Osteocyte (in vitro differentiated cells): ENCODE measurements around the gene SRGAP2. TPM values are rescaled to one million over a fixed set of nuclear protein-coding genes. Genes with fewer than 3 reads are reported as not detected.
"Not testable (repeated sequence)": the region's sequence is repeated elsewhere in the genome, so short reads cannot be mapped to it uniquely, and the experiment has no call there.

Experiments used
- DNase-seq: peaks from one replicate; pipeline ENCODE4 v3.0.0; 2021; ENCODE audit warnings: mixed read lengths; ENCODE audit not compliant: unreplicated experiment; ENCODE audit errors: extremely low spot score
- H3K27ac Mint-ChIP-seq: one replicate; pipeline ENCODE4 v1.8.0; 2021; ENCODE audit warnings: mild to moderate bottlenecking, mixed read lengths; ENCODE audit not compliant: unreplicated experiment
- H3K27me3 Mint-ChIP-seq: one replicate; pipeline ENCODE4 v1.8.0; 2021; ENCODE audit warnings: mixed read lengths; ENCODE audit not compliant: unreplicated experiment
- H3K36me3 Mint-ChIP-seq: one replicate; pipeline ENCODE4 v1.8.0; 2021; ENCODE audit warnings: mixed read lengths; ENCODE audit not compliant: unreplicated experiment
- H3K4me1 Mint-ChIP-seq: one replicate; pipeline ENCODE4 v1.8.0; 2021; ENCODE audit warnings: mixed read lengths; ENCODE audit not compliant: unreplicated experiment
- H3K4me3 Mint-ChIP-seq: one replicate; pipeline ENCODE4 v1.8.0; 2021; ENCODE audit warnings: mild to moderate bottlenecking, moderate library complexity, mixed read lengths; ENCODE audit not compliant: unreplicated experiment
- H3K9me3 Mint-ChIP-seq: one replicate; pipeline ENCODE4 v1.8.0; 2021; ENCODE audit warnings: mixed read lengths; ENCODE audit not compliant: unreplicated experiment
- total RNA-seq: library from RNA; stranded (reverse); gene quantifications from 2 replicates; pipeline ENCODE4 v1.2.1, GENCODE V29; 2021

SRGAP2 gene
- total RNA-seq, 1 donor from 2014 or later, result 75.3 TPM

GRCh38 chr1:206215600-206216392, 12.5 kb downstream of the SRGAP2 start:
- H3K36me3 Mint-ChIP-seq, H3K27ac Mint-ChIP-seq, DNase-seq, H3K4me1 Mint-ChIP-seq, H3K9me3 Mint-ChIP-seq, H3K4me3 Mint-ChIP-seq, H3K27me3 Mint-ChIP-seq: not testable (repeated sequence)

- not testable (repeated sequence) for H3K4me3 Mint-ChIP-seq, H3K9me3 Mint-ChIP-seq, H3K27ac Mint-ChIP-seq, H3K4me1 Mint-ChIP-seq, H3K36me3 Mint-ChIP-seq, H3K27me3 Mint-ChIP-seq, DNase-seq
Observed at GRCh38 chr1:206218285-206218684, 14.9 kb downstream of the SRGAP2 start.

- not testable (repeated sequence) for H3K36me3 Mint-ChIP-seq, H3K4me3 Mint-ChIP-seq, H3K27ac Mint-ChIP-seq, DNase-seq, H3K27me3 Mint-ChIP-seq, H3K4me1 Mint-ChIP-seq, H3K9me3 Mint-ChIP-seq
Observed at GRCh38 chr1:206218765-206219164, 15.4 kb downstream of the SRGAP2 start.

GRCh38 chr1:206219514-206220331, 16.4 kb downstream of the SRGAP2 start:
- DNase-seq, H3K27me3 Mint-ChIP-seq, H3K27ac Mint-ChIP-seq, H3K9me3 Mint-ChIP-seq, H3K36me3 Mint-ChIP-seq, H3K4me1 Mint-ChIP-seq, H3K4me3 Mint-ChIP-seq: not testable (repeated sequence)

- DNase-seq, H3K27me3 Mint-ChIP-seq, H3K9me3 Mint-ChIP-seq, H3K4me3 Mint-ChIP-seq, H3K4me1 Mint-ChIP-seq, H3K36me3 Mint-ChIP-seq, H3K27ac Mint-ChIP-seq: not testable (repeated sequence)
Observed at GRCh38 chr1:206220332-206221000, 17.1 kb downstream of the SRGAP2 start.

GRCh38 chr1:206221585-206221984, 18.2 kb downstream of the SRGAP2 start:
- H3K4me1 Mint-ChIP-seq, H3K36me3 Mint-ChIP-seq, H3K4me3 Mint-ChIP-seq, H3K9me3 Mint-ChIP-seq, H3K27me3 Mint-ChIP-seq, DNase-seq, H3K27ac Mint-ChIP-seq: not testable (repeated sequence)

- H3K4me1 Mint-ChIP-seq, H3K9me3 Mint-ChIP-seq, H3K27ac Mint-ChIP-seq, DNase-seq, H3K36me3 Mint-ChIP-seq, H3K4me3 Mint-ChIP-seq, H3K27me3 Mint-ChIP-seq: not testable (repeated sequence)
Observed at GRCh38 chr1:206224190-206224776, 20.9 kb downstream of the SRGAP2 start.

- not testable (repeated sequence) for H3K4me3 Mint-ChIP-seq, H3K9me3 Mint-ChIP-seq, H3K4me1 Mint-ChIP-seq, H3K27ac Mint-ChIP-seq, H3K27me3 Mint-ChIP-seq, H3K36me3 Mint-ChIP-seq, DNase-seq
Observed at GRCh38 chr1:206225386-206225785, 22.0 kb downstream of the SRGAP2 start.

- H3K27ac Mint-ChIP-seq, DNase-seq, H3K36me3 Mint-ChIP-seq, H3K9me3 Mint-ChIP-seq, H3K27me3 Mint-ChIP-seq, H3K4me3 Mint-ChIP-seq, H3K4me1 Mint-ChIP-seq: not testable (repeated sequence)
Observed at GRCh38 chr1:206226886-206227285, 23.5 kb downstream of the SRGAP2 start.

- not testable (repeated sequence) for DNase-seq, H3K9me3 Mint-ChIP-seq, H3K4me1 Mint-ChIP-seq, H3K4me3 Mint-ChIP-seq, H3K36me3 Mint-ChIP-seq, H3K27me3 Mint-ChIP-seq, H3K27ac Mint-ChIP-seq
Observed at GRCh38 chr1:206229286-206229685, 25.9 kb downstream of the SRGAP2 start.

- H3K4me3 Mint-ChIP-seq, H3K9me3 Mint-ChIP-seq, H3K27me3 Mint-ChIP-seq, H3K4me1 Mint-ChIP-seq, DNase-seq, H3K27ac Mint-ChIP-seq, H3K36me3 Mint-ChIP-seq: not testable (repeated sequence)
Observed at GRCh38 chr1:206231989-206232388, 28.6 kb downstream of the SRGAP2 start.
